Activated CD8-positive, alpha-beta memory T cell treated with anti-CD3 and anti-CD28 coated beads, Interleukin-2, amount 50 U/mL, for 4 hours (primary cell): ENCODE measurements around the gene MIGA2.
"Not testable (repeated sequence)": the region's sequence is repeated elsewhere in the genome, so short reads cannot be mapped to it uniquely, and the experiment has no call there.

ENCODE experiments used
- DNase-seq: peaks from one replicate; pipeline ENCODE4 v3.0.0-alpha.2; 2020

The MIGA2 gene

GRCh38 chr9:129036241-129036922 is at the start of gene MIGA2:
Gene MIGA2, plus strand, starts transcription at chr9:129036626. Its CDS starts 3,969 bp downstream, at chr9:129040595.
- peak; percentile 91 for DNase-seq

GRCh38 chr9:128986671-128987070 is 49.8 kb upstream of the MIGA2 start:
- DNase-seq: no peak

GRCh38 chr9:128987805-128988204 is 48.6 kb upstream of the MIGA2 start:
- DNase-seq: no peak

GRCh38 chr9:128992995-128993394 is 43.4 kb upstream of the MIGA2 start:
- DNase-seq: no peak

GRCh38 chr9:128995791-128996190 is 40.6 kb upstream of the MIGA2 start:
- DNase-seq: no peak

GRCh38 chr9:128998462-128998861 is 38.0 kb upstream of the MIGA2 start:
- no peak for DNase-seq

GRCh38 chr9:128999581-129000206 is 36.7 kb upstream of the MIGA2 start:
- no peak for DNase-seq

- DNase-seq: no peak
Observed at GRCh38 chr9:129001504-129002325, 34.7 kb upstream of the MIGA2 start.

- no peak for DNase-seq
Observed at GRCh38 chr9:129002992-129003391, 33.4 kb upstream of the MIGA2 start.

GRCh38 chr9:129004173-129004572 is 32.3 kb upstream of the MIGA2 start:
- DNase-seq: not testable (repeated sequence)

GRCh38 chr9:129005336-129005997 is 31.0 kb upstream of the MIGA2 start:
- DNase-seq: no peak

- DNase-seq: peak; percentile 36
Observed at GRCh38 chr9:129006328-129007034, 29.9 kb upstream of the MIGA2 start.

GRCh38 chr9:129007035-129007765 is 29.2 kb upstream of the MIGA2 start:
- DNase-seq: no peak

GRCh38 chr9:129007766-129008468 is 28.5 kb upstream of the MIGA2 start:
- no peak for DNase-seq

GRCh38 chr9:129008469-129008965 is 27.9 kb upstream of the MIGA2 start:
- no peak for DNase-seq

GRCh38 chr9:129008986-129009583 is 27.3 kb upstream of the MIGA2 start:
- DNase-seq: no peak

GRCh38 chr9:129009584-129010141 is 26.8 kb upstream of the MIGA2 start:
- DNase-seq: no peak

GRCh38 chr9:129010267-129010975 is 26.0 kb upstream of the MIGA2 start:
- DNase-seq: no peak

GRCh38 chr9:129011170-129011569 is 25.3 kb upstream of the MIGA2 start:
- DNase-seq: no peak
